HL-60 (cell line): ENCODE measurements around the gene OR52I2.

Source experiments
- DNase-seq, 2 experiments: peaks; one replicate each; pipeline ENCODE4 v3.0.0-alpha.2; 2010 to 2020; ENCODE audit warnings: low read depth in 1 of 2, low spot score in 1 of 2
- H3K27ac ChIP-seq: fragments of 250-450 bp; sonication (Bioruptor Pico); replicated peaks from 2 replicates; pipeline ENCODE4 v1.5.1; 2020; ENCODE audit warnings: mild to moderate bottlenecking, moderate library complexity
- H3K27me3 ChIP-seq: fragments of 250-450 bp; sonication (Bioruptor Pico); 2 replicates; pipeline ENCODE4 v1.5.1; 2021; ENCODE audit warnings: mild to moderate bottlenecking, moderate library complexity; ENCODE audit not compliant: insufficient read depth, poor library complexity, severe bottlenecking
- H3K4me3 ChIP-seq: replicated peaks from 2 replicates; pipeline ENCODE4 v1.5.1; 2011; ENCODE audit warnings: mild to moderate bottlenecking, control low read depth, low read length; ENCODE audit not compliant: insufficient read depth
- CTCF ChIP-seq: IDR thresholded peaks from one replicate; pipeline ENCODE4 v1.5.1; 2011; ENCODE audit warnings: low read length, control low read depth, inconsistent platforms; ENCODE audit not compliant: insufficient read depth
- GABPA ChIP-seq: IDR thresholded peaks from 2 replicates; pipeline ENCODE4 v1.6.1; 2012; ENCODE audit warnings: low read depth
- POLR2AphosphoS5 ChIP-seq: IDR thresholded peaks from 2 replicates; pipeline ENCODE4 v1.6.1; 2012; ENCODE audit warnings: low read depth
- REST ChIP-seq: IDR thresholded peaks from 2 replicates; pipeline ENCODE4 v1.6.1; 2012; ENCODE audit warnings: low read depth; ENCODE audit not compliant: insufficient replicate concordance
- SPI1 ChIP-seq: IDR thresholded peaks from 2 replicates; pipeline ENCODE4 v1.6.1; 2012; ENCODE audit warnings: low read depth, mild to moderate bottlenecking, borderline replicate concordance

Gene OR52I2

GRCh38 chr11:4546878-4547277, 34.7 kb upstream of the OR52I2 start:
- H3K27ac ChIP-seq, result no peak overlapping the region
- H3K27me3 ChIP-seq, result peaks cover 4% of the 10 kb centered on the region
- DNase-seq, result no peak
- TF ChIP-seq SPI1, result no peak
- no peak for TF ChIP-seq CTCF
- no peak for TF ChIP-seq GABPA
- no peak for TF ChIP-seq REST
- TF ChIP-seq POLR2AphosphoS5, result no peak
- H3K4me3 ChIP-seq, result no peak overlapping the region

GRCh38 chr11:4547416-4547815, 34.1 kb upstream of the OR52I2 start:
- Histone ChIP-seq H3K4me3 (no peak overlapping the region), H3K27me3 (peaks cover 4% of the 10 kb centered on the region), H3K27ac (no peak overlapping the region)

More at GRCh38 chr11:4547416-4547815, 34.1 kb upstream of the OR52I2 start:
- TF ChIP-seq POLR2AphosphoS5 (no peak), SPI1 (no peak), REST (no peak), GABPA (no peak), CTCF (no peak)
- DNase-seq, result no peak
